HG03575 (cell line): ENCODE results near the gene ACKR3.

Experiments used
- ATAC-seq: cut with Tn5 transposase; IDR thresholded peaks from one replicate; pipeline ENCODE4 v1.9.1; 2021; ENCODE audit not compliant: unreplicated experiment, insufficient number of reproducible peaks, low FRiP score; ENCODE audit errors: extremely low read depth

Gene ACKR3

DNA sequence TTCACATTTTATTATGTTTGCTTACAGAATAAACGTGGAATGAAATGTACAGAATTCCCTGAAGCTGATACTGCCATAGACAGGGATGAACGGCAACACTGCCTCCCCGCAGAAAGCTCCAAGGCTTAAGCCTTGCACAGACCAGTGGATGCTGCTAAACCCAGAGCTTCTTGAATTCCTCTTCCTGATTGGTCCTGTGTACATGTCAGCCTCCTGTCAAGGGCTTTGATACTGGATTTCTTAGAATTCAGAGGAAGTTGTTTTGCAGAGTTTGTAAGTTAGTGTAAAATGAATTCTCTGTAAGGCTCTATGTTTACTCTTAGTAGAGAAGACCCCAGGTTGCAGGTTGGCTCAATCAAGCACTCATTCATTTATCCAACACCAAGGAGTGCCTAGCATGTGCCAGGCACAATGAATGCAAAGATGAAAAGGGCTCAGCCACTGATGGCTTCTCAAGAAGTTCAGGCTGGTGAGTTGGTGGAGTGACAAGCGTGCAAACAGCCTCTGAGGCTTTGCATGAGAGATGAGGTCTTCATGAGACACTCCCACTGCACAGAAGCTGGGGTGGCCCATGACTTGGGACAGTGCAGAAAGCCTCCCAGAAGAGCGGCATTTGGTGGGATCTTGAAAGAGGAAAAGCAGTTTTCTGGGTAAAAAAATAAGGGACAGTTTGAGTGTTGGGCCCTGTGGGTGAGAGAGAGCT is 50.4 kb downstream of the ACKR3 start:
- ATAC-seq, result no peak

- ATAC-seq, result no peak
These were observed 52.2 kb downstream of the ACKR3 start for GRCh38 chr2:236621786-236622185.

GRCh38 chr2:236622201-236622600 is 52.6 kb downstream of the ACKR3 start:
- ATAC-seq, result no peak

GRCh38 chr2:236622660-236623059 is 53.0 kb downstream of the ACKR3 start:
- ATAC-seq, result no peak

- ATAC-seq, result no peak
These were observed 54.2 kb downstream of the ACKR3 start for GRCh38 chr2:236623816-236624215.

GRCh38 chr2:236625156-236625690 is 55.6 kb downstream of the ACKR3 start:
- ATAC-seq, result no peak

DNA sequence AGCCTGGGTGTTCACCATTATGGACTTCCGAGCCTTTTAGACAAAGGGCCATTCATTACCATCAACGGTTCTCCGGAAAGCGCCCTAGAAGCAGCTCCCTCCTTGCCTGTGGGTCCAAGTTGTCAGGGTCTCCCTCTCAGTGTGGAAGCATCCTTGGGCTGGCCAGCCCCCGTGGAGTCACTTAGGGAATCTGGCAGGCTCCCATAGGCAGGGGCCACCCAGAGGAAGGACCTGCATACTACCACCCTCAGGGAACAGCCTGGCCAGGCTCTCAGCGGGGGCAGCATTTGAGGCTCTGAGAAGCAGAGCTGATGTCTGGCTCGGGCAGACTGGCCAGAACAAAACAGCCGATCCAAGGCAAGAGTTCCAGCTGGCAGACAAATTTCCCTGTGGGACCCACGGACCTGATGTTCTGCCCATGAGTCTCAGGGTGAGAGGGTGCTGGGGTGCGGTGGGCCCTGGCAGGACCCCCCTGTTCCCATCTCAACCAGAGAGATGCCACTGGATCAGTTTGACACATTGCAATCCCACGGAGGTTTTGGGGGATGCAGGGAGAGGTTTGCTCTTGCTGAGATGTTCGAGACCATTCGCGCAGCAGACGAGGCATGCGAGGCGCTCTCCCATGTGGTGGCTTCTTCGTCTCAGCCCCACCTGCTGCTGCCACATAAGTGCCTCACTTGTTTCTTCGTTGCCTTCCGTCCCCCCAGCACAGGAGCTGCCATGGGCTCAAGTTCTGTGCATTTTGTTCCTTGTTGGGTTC is 56.9 kb downstream of the ACKR3 start:
- no peak for ATAC-seq

- ATAC-seq, result no peak
These were observed 57.6 kb downstream of the ACKR3 start for GRCh38 chr2:236627193-236627592.

GRCh38 chr2:236627841-236628240 is 58.2 kb downstream of the ACKR3 start:
- ATAC-seq, result no peak

DNA sequence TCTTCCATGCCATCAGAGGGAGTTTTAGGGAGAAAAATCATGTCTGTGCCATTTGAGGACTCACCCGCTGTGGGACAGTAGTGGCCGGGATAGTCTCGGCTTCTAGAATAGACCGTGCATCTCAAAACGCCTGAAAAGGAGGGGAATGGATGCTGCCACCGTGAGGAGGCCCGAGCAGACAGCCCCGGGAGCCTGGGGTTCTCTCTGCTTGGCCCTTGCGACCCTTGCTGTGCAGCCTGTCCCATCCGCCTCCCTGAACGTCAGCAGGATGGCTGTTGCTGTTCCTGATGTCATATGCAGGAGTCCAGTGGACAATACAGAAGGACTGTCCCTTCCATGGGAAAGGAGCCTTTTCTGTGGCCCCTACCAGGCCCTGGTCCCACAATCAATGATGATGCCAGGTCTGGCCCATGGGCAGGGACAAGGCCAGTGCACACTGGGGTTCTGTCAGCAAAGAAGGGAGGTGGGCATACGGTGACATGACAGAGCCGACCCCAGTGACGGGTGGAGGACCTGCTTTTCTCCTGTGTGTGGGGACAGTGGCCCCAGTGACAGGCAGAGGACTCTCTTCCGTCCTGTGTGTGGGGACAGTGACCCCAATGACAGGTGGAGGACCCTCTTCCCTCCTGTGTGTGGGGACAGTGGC is 58.8 kb downstream of the ACKR3 start:
- no peak for ATAC-seq

DNA sequence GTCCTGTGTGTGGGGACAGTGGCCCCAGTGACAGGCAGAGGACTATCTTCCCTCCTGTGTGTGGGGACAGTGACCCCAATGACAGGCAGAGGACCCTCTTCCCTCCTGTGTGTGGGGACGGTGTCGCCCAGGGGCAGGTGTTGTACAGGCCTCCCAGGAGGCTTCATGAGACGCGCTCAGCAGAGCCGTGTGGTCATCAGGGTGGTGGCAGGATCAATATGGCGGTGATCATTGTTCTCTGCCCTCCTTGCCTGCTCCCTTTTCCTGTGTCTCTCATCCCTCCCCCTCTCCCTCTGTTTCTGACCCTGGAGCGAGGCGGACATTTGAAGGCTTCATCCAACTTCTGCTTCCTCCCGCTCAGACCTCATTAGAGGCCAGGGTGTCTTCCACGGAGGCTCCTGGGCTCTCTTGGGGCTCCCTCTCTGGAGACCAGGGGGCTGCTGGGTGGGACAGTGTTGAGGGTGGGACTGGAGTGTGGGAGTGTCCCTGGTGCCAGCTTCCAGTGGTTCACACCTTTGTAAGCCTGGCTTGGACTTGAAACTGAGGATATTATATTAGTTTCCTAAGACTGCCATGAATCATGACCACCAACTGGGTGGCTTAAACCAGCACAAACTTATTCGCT is 59.5 kb downstream of the ACKR3 start:
- ATAC-seq, result no peak

DNA sequence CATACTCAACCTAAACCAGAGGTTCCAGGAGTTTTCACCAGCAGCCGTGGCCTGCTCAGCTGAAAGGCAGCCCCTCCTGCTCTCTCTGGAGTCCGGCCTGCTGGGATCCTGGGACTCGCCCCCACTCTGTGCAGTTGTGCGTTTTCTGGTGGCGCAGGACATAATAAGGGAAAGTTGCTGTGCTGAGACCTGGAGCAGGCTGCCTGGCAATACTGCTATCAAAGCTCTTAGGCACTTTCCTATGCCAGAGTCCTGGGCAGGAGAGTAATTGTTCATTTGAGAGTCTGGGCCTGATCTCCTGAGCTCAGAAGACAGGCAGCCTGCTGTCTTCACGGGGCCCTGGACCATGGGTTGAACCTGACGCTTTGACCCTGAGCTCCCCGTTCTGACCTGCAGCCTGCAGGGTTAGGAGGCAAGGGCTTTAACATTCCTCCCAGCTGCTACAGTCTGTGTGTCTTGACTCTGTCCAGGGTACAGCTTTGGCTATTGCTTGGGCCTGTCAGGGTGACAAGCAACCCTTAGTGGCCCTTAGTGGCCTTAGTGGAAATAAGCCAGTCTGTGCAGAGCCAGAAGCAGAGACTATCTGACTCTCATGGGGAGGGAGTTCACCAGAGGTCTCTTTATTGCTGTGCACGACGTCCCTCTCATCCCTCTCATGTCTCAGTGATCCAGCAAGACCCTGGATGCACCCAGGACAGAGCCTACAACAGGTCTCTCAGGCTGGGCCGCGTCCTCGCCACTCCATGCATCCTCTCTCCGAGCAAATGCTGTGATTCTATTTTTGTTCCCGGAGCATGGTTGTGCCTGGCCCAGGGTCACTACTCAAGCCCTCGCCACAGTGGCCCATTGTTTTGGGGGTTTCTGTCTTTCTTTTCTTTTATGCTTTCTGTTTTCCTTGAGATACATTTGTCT is 60.6 kb downstream of the ACKR3 start:
- no peak for ATAC-seq

DNA sequence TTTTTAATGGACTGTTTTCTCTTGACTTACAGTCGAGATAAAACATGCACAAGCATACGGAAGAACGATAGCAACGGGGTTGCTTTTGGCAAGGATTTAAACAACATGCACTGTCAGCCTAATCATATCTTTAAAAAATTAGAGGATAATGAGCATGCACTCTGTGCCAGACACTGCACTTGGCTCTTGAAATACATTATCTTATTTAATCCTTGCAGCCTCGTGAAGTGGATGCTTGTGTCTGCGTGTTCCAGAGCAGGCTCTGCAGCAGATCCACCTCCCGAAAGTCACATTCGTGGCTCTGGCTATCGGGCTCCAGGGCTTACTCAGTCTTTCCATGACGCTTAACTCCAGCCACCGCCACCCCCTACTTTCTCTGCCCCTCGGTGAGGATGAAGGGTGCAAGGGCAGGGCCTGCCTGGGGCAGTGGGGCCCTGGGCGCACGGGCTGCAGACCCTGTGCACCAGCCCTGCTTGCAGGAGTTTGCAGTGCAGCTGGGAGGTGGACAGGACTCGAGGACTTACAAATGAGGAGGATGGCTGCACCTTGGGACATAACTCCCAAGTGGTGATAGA is 61.7 kb downstream of the ACKR3 start:
- ATAC-seq, result no peak

- no peak for ATAC-seq
These were observed 62.2 kb downstream of the ACKR3 start for GRCh38 chr2:236631856-236632291.
